ENCODE results near the gene MBLAC1. TPM values are rescaled to one million over a fixed set of nuclear protein-coding genes. Genes with fewer than 3 reads are reported as not detected.

Gene MBLAC1
- total RNA-seq, 4 donors from 2014 or later = 3.1 to 8.8 (median 5.0) TPM

GRCh38 chr7:100159099-100159623 lies 32.4 kb downstream of the MBLAC1 start:
- no peaks in the 10 kb centered on the region for H3K27me3 ChIP-seq
- H3K27ac ChIP-seq (replicated peaks in 1 of 4) = peak overlapping the region; percentile 77 to 89 (median 83)
- intact Hi-C loops (cut with DNase I) = no loop called here
- DNase-seq (ENCODE audit: extremely low spot score) = no peak
- WGBS = 58% methylated on average over 7 of the region's 7 CpGs
- H3K9me3 ChIP-seq = no peaks in the 10 kb centered on the region
- H3K4me3 ChIP-seq = peak overlapping the region; percentile 84 to 97 (median 92)
- H3K36me3 ChIP-seq = peaks cover 9 to 29% (median 28%) of the 10 kb centered on the region in 4 donors
- TF ChIP-seq EP300 (IDR thresholded peaks at IDR 0.05) (no peak), CTCF (IDR thresholded peaks at IDR 0.05) (no peak), POLR2A (IDR thresholded peaks at IDR 0.05; ENCODE audit: low read depth) (no peak), POLR2AphosphoS5 (IDR thresholded peaks at IDR 0.05) (no peak)
- peaks cover 17 to 44% (median 24%) of the 10 kb centered on the region in 4 donors for H3K4me1 ChIP-seq

GRCh38 chr7:100160067-100160466 lies 33.3 kb downstream of the MBLAC1 start:
- Histone ChIP-seq H3K9me3 (no peaks in the 10 kb centered on the region), H3K4me1 (peaks cover 17 to 35% (median 24%) of the 10 kb centered on the region in 4 donors), H3K4me3 (no peak overlapping the region), H3K27me3 (no peaks in the 10 kb centered on the region), H3K36me3 (peaks cover 8 to 21% (median 19%) of the 10 kb centered on the region in 4 donors), H3K27ac (replicated peaks in 1 of 4) (no peak overlapping the region)
- TF ChIP-seq POLR2A (IDR thresholded peaks at IDR 0.05; ENCODE audit: low read depth) (no peak), CTCF (IDR thresholded peaks at IDR 0.05) (no peak), EP300 (IDR thresholded peaks at IDR 0.05) (no peak), POLR2AphosphoS5 (IDR thresholded peaks at IDR 0.05) (no peak)
- intact Hi-C loops (cut with DNase I) = no loop called here
- 93% methylated on average over 16 of the region's 18 CpGs for WGBS
- DNase-seq (ENCODE audit: extremely low spot score) = no peak

GRCh38 chr7:100163006-100163531 lies 36.3 kb downstream of the MBLAC1 start:
- no peak for TF ChIP-seq POLR2AphosphoS5 (IDR thresholded peaks at IDR 0.05)
- Histone ChIP-seq H3K27ac (replicated peaks in 1 of 4) (no peak overlapping the region), H3K9me3 (no peaks in the 10 kb centered on the region), H3K36me3 (no peaks in the 10 kb centered on the region), H3K4me1 (peaks cover 9 to 29% (median 22%) of the 10 kb centered on the region in 4 donors), H3K27me3 (peaks cover 0 to 8% (median 0%) of the 10 kb centered on the region in 4 donors), H3K4me3 (no peak overlapping the region)
- DNase-seq (ENCODE audit: extremely low spot score) = no peak
- WGBS = 76% methylated on average over 3 of the region's 6 CpGs
- intact Hi-C loops (cut with DNase I) = no loop called here

- no peaks in the 10 kb centered on the region for H3K36me3 ChIP-seq
- intact Hi-C loops (cut with DNase I) = no loop called here
- 98% methylated on average over 5 of the region's 5 CpGs for WGBS
- TF ChIP-seq POLR2A (IDR thresholded peaks at IDR 0.05; ENCODE audit: low read depth) (no peak), POLR2AphosphoS5 (IDR thresholded peaks at IDR 0.05) (no peak), CTCF (IDR thresholded peaks at IDR 0.05) (no peak), EP300 (IDR thresholded peaks at IDR 0.05) (no peak)
- H3K27ac ChIP-seq (replicated peaks in 1 of 4) = no peak overlapping the region
- H3K4me3 ChIP-seq = no peak overlapping the region
- H3K9me3 ChIP-seq = no peaks in the 10 kb centered on the region
- no peak for DNase-seq (ENCODE audit: extremely low spot score)
- peaks cover 0 to 8% (median 0%) of the 10 kb centered on the region in 4 donors for H3K27me3 ChIP-seq
- H3K4me1 ChIP-seq = peaks cover 10 to 30% (median 25%) of the 10 kb centered on the region in 4 donors
Observed at GRCh38 chr7:100163871-100164270, 37.1 kb downstream of the MBLAC1 start.

- peaks cover 0 to 17% (median 5%) of the 10 kb centered on the region in 4 donors for H3K27me3 ChIP-seq
- H3K9me3 ChIP-seq = no peaks in the 10 kb centered on the region
- WGBS = 89% methylated on average over 16 of the region's 16 CpGs
- H3K4me3 ChIP-seq = no peak overlapping the region
- intact Hi-C loops (cut with DNase I) = no loop called here
- no peak overlapping the region for H3K27ac ChIP-seq (replicated peaks in 1 of 4)
- peaks cover 8 to 39% (median 32%) of the 10 kb centered on the region in 4 donors for H3K4me1 ChIP-seq
- TF ChIP-seq CTCF (IDR thresholded peaks at IDR 0.05) (no peak), POLR2AphosphoS5 (IDR thresholded peaks at IDR 0.05) (no peak), POLR2A (IDR thresholded peaks at IDR 0.05; ENCODE audit: low read depth) (no peak), EP300 (IDR thresholded peaks at IDR 0.05) (no peak)
- no peak for DNase-seq (ENCODE audit: extremely low spot score)
- no peaks in the 10 kb centered on the region for H3K36me3 ChIP-seq
Observed at GRCh38 chr7:100166317-100166940, 39.7 kb downstream of the MBLAC1 start.
